OCI-LY3 (cell line): Measurements from ENCODE around the gene FBXO8.
A peak's percentile ranks its signal among the peaks of the same experiment; 100 is the strongest.

Source experiments
- H2AFZ ChIP-seq: fragments of 200-600, 300-600 bp; shearing (Covaris generic); 2 replicates; pipeline ENCODE4 v1.6.0; 2014; ENCODE audit warnings: antibody characterized with exemption, low read depth, low read length
- H3K27ac ChIP-seq: fragments of 200-600, 300-600 bp; sonication (generic); 2 replicates; pipeline ENCODE4 v1.5.1; 2014; ENCODE audit warnings: mild to moderate bottlenecking, low read length, moderate library complexity, mixed read lengths
- H3K27me3 ChIP-seq: fragments of 200-600, 300-600 bp; sonication (generic); 2 replicates; pipeline ENCODE4 v1.6.1; 2014; ENCODE audit warnings: low read depth, low read length, mixed read lengths
- H3K36me3 ChIP-seq: fragments of 200-600, 300-600 bp; sonication (generic); replicated peaks from 2 replicates; pipeline ENCODE3; 2014; ENCODE audit warnings: low read depth, low read length, mixed read lengths
- H3K4me1 ChIP-seq: fragments of 300-600, 200-600 bp; sonication (generic); 2 replicates; pipeline ENCODE4 v1.6.1; 2014; ENCODE audit warnings: low read length, mixed read lengths
- H3K4me2 ChIP-seq: fragments of 200-600, 300-600 bp; sonication (generic); 2 replicates; pipeline ENCODE4 v1.6.1; 2014; ENCODE audit warnings: low read length, mixed read lengths
- H3K4me3 ChIP-seq: fragments of 300-600, 200-600 bp; sonication (generic); 2 replicates; pipeline ENCODE4 v1.5.1; 2014; ENCODE audit warnings: antibody characterized with exemption, mild to moderate bottlenecking, low read length, moderate library complexity
- H3K79me2 ChIP-seq: fragments of 300-600, 200-600 bp; shearing (Covaris generic); 2 replicates; pipeline ENCODE4 v1.6.1; 2014; ENCODE audit warnings: mild to moderate bottlenecking, low read length, mixed read lengths
- H3K9ac ChIP-seq: fragments of 300-600, 200-600 bp; shearing (Covaris generic); 2 replicates; pipeline ENCODE4 v1.6.0; 2014; ENCODE audit warnings: mild to moderate bottlenecking, low read length, moderate library complexity
- H3K9me3 ChIP-seq: fragments of 200-600, 300-600 bp; shearing (Covaris generic); 2 replicates; pipeline ENCODE4 v1.6.1; 2014; ENCODE audit warnings: low read length, mixed read lengths; ENCODE audit not compliant: insufficient read depth
- H4K20me1 ChIP-seq: fragments of 200-600, 300-600 bp; sonication (generic); 2 replicates; pipeline ENCODE4 v1.6.1; 2016; ENCODE audit warnings: low read length, mixed read lengths; ENCODE audit not compliant: insufficient read depth
- EZH2phosphoT487 ChIP-seq: fragments of 200-600 bp; shearing (Covaris generic); IDR thresholded peaks from 2 replicates; pipeline ENCODE4 v1.6.1; 2018; ENCODE audit warnings: antibody characterized with exemption, mixed run types, low read depth
- TF ChIP-seq, protein P1 (sequence below): fragments of 200-600, 300-600 bp; sonication (generic); IDR thresholded peaks from 2 replicates; pipeline ENCODE4 v1.5.1; 2014; ENCODE audit warnings: antibody characterized with exemption, low read length, low read depth

FBXO8 gene

DNA sequence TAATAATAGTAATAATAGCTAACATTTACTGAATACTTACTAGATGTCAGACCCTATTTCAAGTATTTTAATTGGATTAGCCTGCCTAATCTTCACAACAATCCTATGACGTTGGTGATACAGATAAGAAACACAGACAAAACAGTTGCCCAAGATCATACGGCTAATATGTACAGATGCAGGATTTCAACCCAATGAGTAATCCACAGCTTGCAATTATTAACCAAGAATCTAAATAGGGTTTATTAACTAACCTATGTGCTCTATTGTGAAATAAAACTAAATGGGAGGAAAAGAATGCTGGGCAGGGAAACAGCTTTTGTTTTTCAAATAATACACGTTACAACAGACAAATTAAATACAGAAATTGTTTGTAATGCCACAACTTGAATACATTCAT lies 23.4 kb downstream of the FBXO8 start:
- H3K4me1 ChIP-seq = peaks cover 55% of the 10 kb centered on the region
- no peaks in the 10 kb centered on the region for H3K36me3 ChIP-seq
- H4K20me1 ChIP-seq = no peaks in the 10 kb centered on the region
- peaks cover 2% of the 10 kb centered on the region; the same call in 1 of the 2 replicates for H3K79me2 ChIP-seq
- 0 out of 2 replicates have a peak overlapping the region, but pooled peaks have one; percentile 53 for H3K27ac ChIP-seq
- no peak overlapping the region for H3K4me3 ChIP-seq
- no peaks in the 10 kb centered on the region for H3K27me3 ChIP-seq
- no peak overlapping the region for H2AFZ ChIP-seq
- peak overlapping the region; percentile 63 for H3K4me2 ChIP-seq
- H3K9me3 ChIP-seq = no peaks in the 10 kb centered on the region
- TF ChIP-seq EZH2phosphoT487 = no peak
- TF ChIP-seq, protein P1, sequence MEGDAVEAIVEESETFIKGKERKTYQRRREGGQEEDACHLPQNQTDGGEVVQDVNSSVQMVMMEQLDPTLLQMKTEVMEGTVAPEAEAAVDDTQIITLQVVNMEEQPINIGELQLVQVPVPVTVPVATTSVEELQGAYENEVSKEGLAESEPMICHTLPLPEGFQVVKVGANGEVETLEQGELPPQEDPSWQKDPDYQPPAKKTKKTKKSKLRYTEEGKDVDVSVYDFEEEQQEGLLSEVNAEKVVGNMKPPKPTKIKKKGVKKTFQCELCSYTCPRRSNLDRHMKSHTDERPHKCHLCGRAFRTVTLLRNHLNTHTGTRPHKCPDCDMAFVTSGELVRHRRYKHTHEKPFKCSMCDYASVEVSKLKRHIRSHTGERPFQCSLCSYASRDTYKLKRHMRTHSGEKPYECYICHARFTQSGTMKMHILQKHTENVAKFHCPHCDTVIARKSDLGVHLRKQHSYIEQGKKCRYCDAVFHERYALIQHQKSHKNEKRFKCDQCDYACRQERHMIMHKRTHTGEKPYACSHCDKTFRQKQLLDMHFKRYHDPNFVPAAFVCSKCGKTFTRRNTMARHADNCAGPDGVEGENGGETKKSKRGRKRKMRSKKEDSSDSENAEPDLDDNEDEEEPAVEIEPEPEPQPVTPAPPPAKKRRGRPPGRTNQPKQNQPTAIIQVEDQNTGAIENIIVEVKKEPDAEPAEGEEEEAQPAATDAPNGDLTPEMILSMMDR = no peak
- no peak overlapping the region for H3K9ac ChIP-seq

DNA sequence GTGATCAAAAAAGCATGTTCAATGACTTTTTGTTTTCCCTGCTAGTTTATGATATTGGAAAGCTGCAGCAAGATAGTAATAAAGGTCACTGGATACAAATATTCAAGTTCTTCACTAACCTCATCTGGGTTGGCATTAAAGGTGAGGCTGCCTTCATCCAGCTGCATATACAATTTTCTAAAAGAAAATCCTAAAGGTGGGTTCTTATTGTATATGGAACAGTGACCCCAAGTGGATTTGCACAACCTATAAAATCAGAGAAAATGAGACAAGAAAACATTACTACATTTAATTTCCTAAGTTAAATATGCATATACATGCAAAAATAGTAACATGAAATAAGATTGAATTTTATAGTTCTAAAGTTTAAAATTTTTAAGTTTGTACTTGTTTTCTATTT lies 23.9 kb downstream of the FBXO8 start:
- no peaks in the 10 kb centered on the region for H4K20me1 ChIP-seq
- H3K4me3 ChIP-seq = no peak overlapping the region
- no peak overlapping the region; the same call in 1 of the 2 replicates for H3K4me2 ChIP-seq
- no peaks in the 10 kb centered on the region for H3K36me3 ChIP-seq
- H3K27me3 ChIP-seq = no peaks in the 10 kb centered on the region
- TF ChIP-seq, protein P1 = peak; percentile 40
- no peak for TF ChIP-seq EZH2phosphoT487
- H3K79me2 ChIP-seq = peaks cover 2% of the 10 kb centered on the region; the same call in 1 of the 2 replicates
- no peak overlapping the region for H3K9ac ChIP-seq
- no peaks in the 10 kb centered on the region for H3K9me3 ChIP-seq
- no peak overlapping the region for H3K27ac ChIP-seq
- no peak overlapping the region for H2AFZ ChIP-seq
- H3K4me1 ChIP-seq = peaks cover 50% of the 10 kb centered on the region

DNA sequence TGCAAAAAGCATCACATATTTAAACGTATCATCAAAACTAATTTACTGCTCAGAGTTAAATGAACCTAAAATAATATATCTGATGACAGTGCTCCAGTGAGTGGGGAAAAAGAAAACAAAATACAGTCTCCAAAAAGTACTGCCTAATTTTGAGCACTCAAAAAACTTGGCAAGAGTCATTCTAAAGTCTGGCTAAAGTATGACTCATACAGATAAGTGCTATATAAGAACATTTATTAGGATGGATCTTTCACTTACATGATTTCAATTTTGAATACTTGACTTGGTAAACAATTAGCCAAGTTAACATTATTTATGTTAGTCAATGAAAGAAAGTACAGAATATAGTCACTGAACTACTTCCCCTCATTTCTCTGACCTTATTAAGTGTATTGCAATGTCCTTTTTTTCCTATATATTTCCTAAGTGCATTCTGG lies 27.2 kb downstream of the FBXO8 start:
- peaks cover 18% of the 10 kb centered on the region for H3K4me1 ChIP-seq
- H3K79me2 ChIP-seq = no peaks in the 10 kb centered on the region
- no peaks in the 10 kb centered on the region for H3K9me3 ChIP-seq
- no peak overlapping the region for H3K27ac ChIP-seq
- H3K9ac ChIP-seq = no peak overlapping the region
- TF ChIP-seq EZH2phosphoT487 = no peak
- TF ChIP-seq, protein P1 = no peak
- no peak overlapping the region for H3K4me3 ChIP-seq
- H3K4me2 ChIP-seq = no peak overlapping the region
- H2AFZ ChIP-seq = no peak overlapping the region
- no peaks in the 10 kb centered on the region for H3K27me3 ChIP-seq
- H4K20me1 ChIP-seq = no peaks in the 10 kb centered on the region
- H3K36me3 ChIP-seq = no peaks in the 10 kb centered on the region

DNA sequence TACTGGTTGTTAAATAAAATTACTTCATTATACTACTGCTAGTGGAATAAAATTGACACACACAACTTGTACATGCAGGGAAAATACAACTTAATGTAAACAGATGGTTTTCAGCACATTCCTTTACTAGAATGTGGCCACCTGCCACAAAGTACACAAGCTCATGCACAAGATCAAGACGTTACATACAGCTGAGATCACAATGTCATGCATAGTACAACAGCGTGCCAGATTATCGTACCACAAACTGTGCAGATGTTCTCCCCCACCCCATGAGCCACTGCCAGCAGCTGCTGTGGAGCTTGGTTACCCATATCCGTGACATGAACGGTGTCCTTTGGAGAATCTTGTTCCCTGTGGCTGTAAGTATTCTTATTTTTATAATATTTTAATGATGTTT lies 27.7 kb downstream of the FBXO8 start:
- H3K4me2 ChIP-seq = no peak overlapping the region

More for the DNA sequence above, 27.7 kb downstream of the FBXO8 start:
- Histone ChIP-seq H3K79me2 (no peaks in the 10 kb centered on the region), H3K9ac (no peak overlapping the region), H3K27ac (no peak overlapping the region), H3K36me3 (no peaks in the 10 kb centered on the region), H3K9me3 (no peaks in the 10 kb centered on the region), H3K4me1 (peaks cover 12% of the 10 kb centered on the region), H2AFZ (no peak overlapping the region), H3K27me3 (no peaks in the 10 kb centered on the region), H4K20me1 (no peaks in the 10 kb centered on the region), H3K4me3 (no peak overlapping the region)
- no peak for TF ChIP-seq EZH2phosphoT487
- TF ChIP-seq, protein P1 = no peak
